ENCODE results near the gene CBX8. TPM values are rescaled to one million over a fixed set of nuclear protein-coding genes. Genes with fewer than 3 reads are reported as not detected.

CBX8 gene
- polyA plus RNA-seq, 4 donors: 9.2 to 18.9 (median 12.5) TPM

GRCh38 chr17:79821331-79822095, 24.6 kb upstream of the CBX8 start:
- DNase-seq (ENCODE audit: low read depth in 4 of 4, low spot score in 3 of 4): no peak

DNA sequence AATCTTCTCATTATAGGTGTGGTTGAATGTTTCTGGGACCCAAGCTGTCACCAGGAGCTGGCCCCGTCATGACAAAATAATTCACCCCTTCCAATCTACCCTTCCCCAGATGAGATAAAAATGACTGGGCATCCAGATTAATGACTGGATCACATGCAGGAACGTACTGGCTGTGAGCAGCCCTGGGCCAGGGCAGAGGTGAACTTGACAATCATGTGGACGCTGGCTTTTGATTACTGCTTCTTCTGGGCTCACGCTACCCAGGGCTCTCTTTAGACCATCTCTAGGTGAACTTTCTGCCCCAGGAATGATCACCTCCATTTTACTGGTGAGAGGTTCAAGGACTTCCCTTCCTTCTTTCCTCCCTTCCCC, 24.1 kb upstream of the CBX8 start:
- DNase-seq (ENCODE audit: low read depth in 4 of 4, low spot score in 3 of 4): no peak

GRCh38 chr17:79819534-79820276, 22.8 kb upstream of the CBX8 start:
- no peak for DNase-seq (ENCODE audit: low read depth in 4 of 4, low spot score in 3 of 4)

DNA sequence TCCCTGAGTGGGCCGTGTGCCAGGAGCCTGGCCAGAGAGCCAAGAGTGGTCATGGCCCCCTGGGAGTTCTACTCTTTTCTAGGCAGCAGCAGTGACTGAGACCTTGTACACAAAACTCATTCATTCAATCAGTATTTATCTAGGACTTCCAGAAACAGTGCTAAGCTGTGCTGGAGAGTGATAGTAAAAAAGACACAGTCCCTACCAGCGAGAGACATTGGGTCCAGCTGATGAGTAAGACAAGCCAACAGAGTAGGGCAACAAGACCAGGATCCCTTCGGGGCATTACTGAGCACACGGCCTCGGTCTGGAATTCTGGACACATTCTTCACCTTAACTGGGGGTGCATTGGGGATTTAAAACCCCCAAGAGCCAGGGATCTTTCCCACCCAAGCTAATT, 22.2 kb upstream of the CBX8 start:
- DNase-seq (ENCODE audit: low read depth in 4 of 4, low spot score in 3 of 4): no peak

DNA sequence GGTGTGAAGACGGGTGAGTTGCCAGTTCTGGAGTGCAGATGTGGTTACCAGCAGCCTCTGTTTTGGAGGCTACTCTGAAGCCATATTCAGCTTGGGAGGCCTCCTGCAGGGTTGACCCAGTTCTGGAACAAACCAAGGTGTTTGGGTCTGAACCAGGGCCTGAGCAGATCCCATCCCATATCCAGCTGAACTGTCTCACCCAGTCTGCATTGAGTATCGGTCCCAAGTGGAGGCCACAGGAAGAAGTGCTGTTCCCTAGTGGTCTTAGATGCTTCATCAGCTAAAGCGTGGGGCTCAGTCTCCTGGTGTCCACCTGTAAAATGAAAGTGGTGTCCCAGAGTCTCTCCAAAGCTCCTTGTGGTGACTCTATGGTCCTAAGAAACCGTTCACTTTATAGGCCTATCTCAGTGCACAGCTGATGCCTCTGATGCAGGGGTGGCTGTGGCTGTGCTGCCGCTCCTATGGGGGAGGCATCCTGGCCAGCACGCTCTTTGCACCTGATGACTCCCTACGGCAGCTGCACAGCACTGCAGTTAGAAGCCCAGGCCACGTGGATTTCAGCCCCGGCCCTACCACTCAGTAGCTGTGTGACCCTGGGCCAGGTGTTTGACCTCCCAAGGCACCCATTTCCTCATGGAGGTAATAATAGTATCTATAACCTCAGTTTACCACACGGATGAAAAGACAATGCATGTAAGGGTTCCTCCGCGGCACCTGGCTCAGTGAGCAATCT, 21.3 kb upstream of the CBX8 start:
- no peak for DNase-seq (ENCODE audit: low read depth in 4 of 4, low spot score in 3 of 4)

DNA sequence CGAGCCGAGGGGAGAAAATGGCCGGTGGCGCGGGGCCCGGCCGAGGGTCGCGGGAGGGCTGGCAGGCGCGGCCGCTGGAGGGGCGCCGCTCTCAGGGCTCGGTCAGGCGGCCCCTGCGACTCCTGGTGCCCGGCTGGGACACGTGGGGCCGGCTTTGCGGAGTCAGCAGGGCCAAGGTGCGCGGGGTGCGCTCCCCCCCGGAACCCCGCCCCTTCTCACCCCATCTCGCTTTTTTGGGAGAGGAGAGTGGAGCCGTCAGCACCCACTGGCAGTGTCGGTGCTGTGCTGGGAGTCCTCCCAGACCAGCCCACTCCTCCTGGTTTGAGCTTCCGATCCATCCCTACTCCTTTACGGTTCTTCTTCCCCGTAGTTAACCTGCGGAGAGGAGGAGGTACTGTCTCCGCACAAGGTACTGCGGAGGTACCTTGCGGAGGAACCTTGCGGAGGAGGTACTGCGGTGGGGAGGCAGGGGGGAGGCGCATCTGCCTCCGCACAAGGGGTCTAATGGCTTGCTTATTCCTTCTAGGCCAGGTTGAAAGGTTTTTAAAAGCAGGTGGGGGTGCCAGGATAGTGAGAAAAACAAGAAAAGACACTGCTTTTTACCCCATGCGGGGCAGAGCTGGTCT, 19.1 kb upstream of the CBX8 start:
- no peak for DNase-seq (ENCODE audit: low read depth in 4 of 4, low spot score in 3 of 4)

GRCh38 chr17:79814974-79815835, 18.3 kb upstream of the CBX8 start:
- no peak for DNase-seq (ENCODE audit: low read depth in 4 of 4, low spot score in 3 of 4)

DNA sequence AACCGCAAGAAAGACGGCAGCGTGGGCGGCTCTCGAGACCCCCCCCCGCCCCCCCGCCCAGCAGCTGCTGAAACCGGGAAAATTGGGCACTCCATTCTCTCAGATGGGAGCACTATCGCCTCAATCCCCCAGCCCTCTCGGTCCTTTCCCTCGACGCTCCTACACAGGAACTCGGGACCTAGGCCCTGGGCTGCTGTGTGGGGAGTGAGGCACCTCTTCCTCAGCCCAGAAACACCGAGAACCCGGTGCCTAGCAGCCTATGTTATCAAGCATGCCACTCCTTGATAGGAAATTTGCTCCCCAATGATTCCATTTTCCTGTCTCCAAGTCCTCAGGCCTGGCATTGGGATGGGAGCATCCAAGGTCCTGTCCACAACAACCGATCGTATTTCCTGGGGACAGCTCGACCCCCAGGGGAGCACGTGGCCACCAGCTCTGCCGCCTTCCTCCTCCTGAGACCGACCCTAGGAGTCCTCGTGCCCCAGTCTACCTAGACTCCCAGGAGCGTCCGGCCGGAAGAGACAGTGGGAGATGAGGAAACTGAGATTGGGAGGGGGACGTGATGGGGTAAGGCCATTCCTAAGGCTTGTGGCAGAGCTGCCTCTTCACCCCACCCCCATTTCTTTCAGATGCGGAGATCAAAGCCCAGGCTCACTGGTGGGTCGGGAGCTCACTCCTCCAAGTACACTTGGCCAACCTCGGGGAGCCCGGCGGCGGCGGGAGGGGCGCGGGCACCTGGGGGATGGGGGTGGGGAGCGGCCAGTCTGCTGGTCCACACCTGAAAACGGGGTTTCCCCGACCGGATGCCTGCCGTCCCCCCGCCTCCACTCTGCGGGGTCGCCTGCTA, 17.5 kb upstream of the CBX8 start:
- no peak for DNase-seq (ENCODE audit: low read depth in 4 of 4, low spot score in 3 of 4)

GRCh38 chr17:79813297-79814126, 16.6 kb upstream of the CBX8 start:
- DNase-seq (ENCODE audit: low read depth in 4 of 4, low spot score in 3 of 4): no peak

- no peak for DNase-seq (ENCODE audit: low read depth in 4 of 4, low spot score in 3 of 4)
Observed at GRCh38 chr17:79812353-79813258, 15.7 kb upstream of the CBX8 start.

DNA sequence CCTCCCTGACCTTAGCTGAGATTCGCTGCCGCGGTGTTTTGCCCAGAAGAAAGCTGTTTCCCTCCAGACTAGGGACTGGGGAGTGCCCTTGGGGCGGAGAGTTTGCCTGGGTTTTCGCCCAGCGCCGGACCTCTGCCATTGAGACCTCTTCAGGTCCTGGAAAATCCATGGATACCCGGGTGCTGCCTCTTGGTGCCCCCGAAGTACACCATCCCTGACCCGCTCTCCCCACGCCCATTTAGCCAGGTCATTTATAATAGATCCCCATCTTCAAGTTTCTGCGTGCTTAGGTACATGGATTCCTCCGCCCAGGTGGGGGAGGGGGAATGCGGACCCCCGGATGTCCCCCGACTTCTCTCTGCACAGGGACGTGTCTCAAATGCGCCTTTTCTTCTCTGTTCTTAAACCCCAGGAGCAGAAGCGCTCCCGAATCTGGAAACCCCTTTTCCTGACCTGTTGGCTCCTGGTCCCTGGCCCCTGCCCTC, 15.0 kb upstream of the CBX8 start:
- DNase-seq (ENCODE audit: low read depth in 4 of 4, low spot score in 3 of 4): no peak

DNA sequence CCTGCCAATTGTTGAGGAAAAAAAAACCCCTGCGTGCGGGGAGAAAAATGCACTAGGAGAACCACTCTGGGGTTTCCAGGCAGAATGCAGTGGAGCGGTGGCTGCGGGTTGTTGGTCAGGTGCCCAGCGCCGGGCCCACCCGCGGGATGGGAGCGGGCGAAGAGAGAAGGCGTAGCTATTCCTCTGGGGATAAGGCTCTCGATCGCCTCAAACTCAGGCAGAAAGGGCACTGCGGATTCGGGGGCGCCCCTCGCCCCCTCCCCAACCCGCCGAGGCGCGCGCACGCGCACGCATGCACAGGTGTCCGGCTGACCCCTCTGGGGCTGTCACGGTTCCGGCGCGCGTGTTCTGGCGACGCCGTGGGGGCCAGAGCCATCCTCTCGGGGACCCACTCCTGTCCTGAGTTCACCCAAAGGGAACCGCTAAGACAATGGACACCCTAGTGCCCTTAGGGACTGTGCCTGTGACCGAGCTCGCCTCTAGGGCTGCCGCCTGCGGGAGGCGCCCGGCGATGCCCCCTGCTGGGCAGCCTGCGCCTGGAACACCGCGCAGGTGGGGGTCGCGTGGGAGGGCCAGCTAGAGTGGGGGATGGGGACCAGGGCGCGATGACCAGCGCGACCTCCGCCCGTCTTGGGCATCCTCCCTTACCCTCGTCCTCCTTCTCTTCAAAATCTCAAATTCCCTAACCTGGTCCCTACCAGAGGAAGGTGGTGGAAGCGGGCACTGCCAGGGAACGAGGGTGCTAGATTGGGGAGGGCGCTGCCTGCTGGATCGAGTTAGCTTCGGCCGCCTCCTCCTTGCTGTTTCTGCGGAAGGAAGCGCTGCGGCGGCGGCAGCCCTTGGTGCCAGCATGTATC, 14.4 kb upstream of the CBX8 start:
- DNase-seq (ENCODE audit: low read depth in 4 of 4, low spot score in 3 of 4): no peak

DNA sequence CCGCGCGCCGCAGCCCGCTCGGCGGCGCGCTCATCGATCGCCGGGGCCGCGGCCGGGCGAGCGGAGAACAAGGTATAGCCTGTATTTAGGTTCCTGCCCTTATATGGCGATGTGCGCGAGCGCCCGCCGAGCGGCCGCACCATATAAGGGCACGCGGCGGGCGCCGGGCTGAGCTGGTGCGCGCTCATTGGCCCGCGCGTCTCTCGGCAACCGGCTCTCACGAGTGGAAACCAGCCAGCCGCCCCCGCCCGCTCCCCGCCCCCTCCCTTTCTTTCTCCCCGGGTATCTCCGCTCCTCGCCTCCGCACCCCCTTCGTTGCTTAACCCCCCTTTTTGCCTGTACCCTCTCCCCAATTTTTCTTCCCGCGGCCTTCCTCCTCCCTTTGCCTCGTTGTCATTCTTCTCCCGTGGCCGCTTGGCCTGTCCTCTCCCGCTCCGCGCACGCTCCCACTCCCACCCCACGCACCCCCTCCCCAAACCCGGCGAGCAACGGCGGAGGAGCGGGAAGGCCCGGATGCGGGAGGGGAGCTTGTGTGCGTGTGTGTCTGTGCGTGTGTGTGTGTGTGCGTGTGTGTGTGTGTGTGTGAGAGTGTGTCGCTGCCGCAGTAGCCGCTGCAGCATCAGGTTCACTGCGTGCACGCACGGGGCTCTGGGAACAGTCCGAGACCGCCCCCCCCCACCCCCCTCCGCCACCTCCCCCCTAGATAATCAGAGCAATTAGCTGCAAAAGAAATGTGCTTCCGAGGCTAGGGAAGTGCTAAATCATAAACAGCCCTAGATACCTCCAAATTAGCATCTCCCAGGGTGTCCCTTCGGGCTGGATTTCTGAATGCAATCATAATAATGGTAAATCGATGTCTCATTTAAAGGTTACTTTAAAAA, 13.5 kb upstream of the CBX8 start:
- no peak for DNase-seq (ENCODE audit: low read depth in 4 of 4, low spot score in 3 of 4)

- DNase-seq (ENCODE audit: low read depth in 4 of 4, low spot score in 3 of 4): no peak
Observed at GRCh38 chr17:79809530-79810129, 12.8 kb upstream of the CBX8 start.

Measured in left renal pelvis (tissue), 4 donors.